Activated naive CD4-positive, alpha-beta T cell treated with anti-CD3 and anti-CD28 coated beads, Interleukin-2, amount 50 U/mL, for 16 hours (primary cell): ENCODE data around the gene NPHP4.

Experiments
- DNase-seq: peaks from one replicate; pipeline ENCODE4 v3.0.0-alpha.2; 2020

NPHP4 gene

DNA sequence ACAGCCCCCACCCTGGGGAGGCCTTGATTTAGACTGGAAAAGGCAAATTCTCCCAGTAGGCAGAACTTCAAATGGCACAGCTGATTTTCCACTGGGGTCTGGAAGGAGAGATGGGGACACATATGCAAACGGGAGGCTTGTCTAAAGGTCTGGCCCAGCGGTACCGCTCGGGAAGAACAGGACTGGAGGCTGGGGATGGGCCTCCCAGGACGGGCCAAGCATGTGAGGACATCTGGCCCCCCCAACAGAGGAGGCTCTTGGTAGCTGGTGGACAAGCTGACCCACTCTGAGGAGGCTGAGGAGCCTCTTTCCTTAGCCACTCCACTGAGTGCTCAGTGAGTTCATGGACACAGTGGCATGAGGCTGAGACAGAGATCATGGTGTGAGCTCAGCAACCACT, 170.0 kb downstream of the NPHP4 start:
- no peak for DNase-seq

- DNase-seq: no peak
Observed at GRCh38 chr1:5821540-5822176, 170.6 kb downstream of the NPHP4 start.

- DNase-seq: no peak
Observed at GRCh38 chr1:5820026-5820421, 172.2 kb downstream of the NPHP4 start.

- no peak for DNase-seq
Observed at GRCh38 chr1:5819391-5820025, 172.7 kb downstream of the NPHP4 start.

DNA sequence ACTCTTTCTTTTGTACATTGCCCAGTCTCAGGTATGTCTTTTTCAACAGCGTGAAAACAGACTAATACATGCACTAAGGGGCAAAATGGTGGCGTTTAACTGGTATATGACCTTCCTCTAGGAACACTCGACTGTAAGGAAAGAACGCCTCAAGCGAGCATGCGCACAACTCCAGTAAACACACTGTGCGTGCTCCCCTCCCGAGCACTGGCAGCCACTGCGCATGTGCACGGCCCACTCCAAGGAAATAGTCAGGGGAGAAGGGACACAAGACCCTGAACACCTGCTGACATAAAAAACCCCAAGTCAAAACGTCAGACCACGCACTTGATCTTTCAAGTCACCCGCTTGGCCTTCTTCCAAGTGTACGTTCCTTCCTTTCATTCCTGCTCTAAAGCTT, 173.5 kb downstream of the NPHP4 start:
- DNase-seq: no peak

DNA sequence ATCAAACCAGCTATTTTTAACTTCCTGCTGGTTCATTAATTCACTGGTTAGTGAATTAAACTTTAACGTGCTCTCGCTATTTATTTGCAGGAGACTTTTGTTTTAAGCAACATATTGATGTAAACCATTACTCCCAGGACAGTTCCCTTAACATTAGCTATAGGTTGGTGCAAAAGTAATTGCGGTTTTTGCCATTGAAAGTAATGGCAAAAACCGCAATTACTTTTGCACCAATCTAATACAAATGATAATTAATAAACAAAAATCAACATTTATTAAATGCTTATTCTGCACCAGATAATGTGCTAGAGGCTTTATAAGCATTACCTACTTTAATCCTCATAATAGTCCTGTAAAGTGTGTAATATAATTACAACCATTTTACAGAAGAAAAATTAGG, 176.5 kb downstream of the NPHP4 start:
- DNase-seq: no peak

- DNase-seq: no peak
Observed at GRCh38 chr1:5815211-5815610, 177.0 kb downstream of the NPHP4 start.

GRCh38 chr1:5814046-5814619, 178.1 kb downstream of the NPHP4 start:
- no peak for DNase-seq

DNA sequence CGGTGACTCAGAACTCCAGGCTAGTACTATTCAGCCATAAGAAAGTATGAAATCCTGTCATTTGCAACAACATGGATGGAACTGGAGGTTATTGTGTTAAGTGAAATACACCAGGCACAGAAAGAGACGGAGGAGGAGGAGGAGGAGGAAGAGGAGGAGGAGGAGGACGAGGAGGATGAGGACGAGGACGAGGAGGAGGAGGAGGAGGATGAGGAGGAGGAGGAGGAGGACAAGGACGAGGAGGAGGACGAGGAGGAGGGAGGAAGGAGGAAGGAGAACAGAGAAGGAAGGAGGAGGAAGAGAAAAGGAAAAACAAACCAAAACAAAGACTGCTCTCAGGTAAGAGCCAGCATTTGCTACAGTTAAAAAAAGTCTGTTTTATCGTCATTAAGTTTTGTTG, 178.7 kb downstream of the NPHP4 start:
- DNase-seq: no peak
